Activated CD8-positive, alpha-beta memory T cell treated with anti-CD3 and anti-CD28 coated beads, Interleukin-2, amount 10 ng/mL, durations not matched to agents 7 days and 5 days (primary cell): ENCODE measurements around the gene PLEKHM2. TPM values are rescaled to one million over a fixed set of nuclear protein-coding genes. Genes with fewer than 3 reads are reported as not detected.
A peak's percentile ranks its signal among the peaks of the same experiment; 100 is the strongest.

ENCODE experiments used
- ATAC-seq: fragments of 150-1000 bp; cut with Tn5 transposase; one replicate; pipeline ENCODE4 v1.10.0; 2021; ENCODE audit warnings: moderate library complexity
- CTCF ChIA-PET: fragments of 350-600 bp; sonication (Branson Sonifier 250); formaldehyde crosslinking; loops from one replicate; lab custom pipeline; 2021; ENCODE audit warnings: antibody characterized with exemption; lab: Charles Lee
- DNase-seq: peaks from one replicate; pipeline ENCODE4 v3.0.0-alpha.2; 2020
- H3K27ac Mint-ChIP-seq: one replicate; pipeline ENCODE4 v1.8.0; 2021; ENCODE audit warnings: mild to moderate bottlenecking, mixed read lengths
- H3K27me3 Mint-ChIP-seq: one replicate; pipeline ENCODE4 v1.8.0; 2021; ENCODE audit warnings: mixed read lengths
- H3K36me3 Mint-ChIP-seq: one replicate; pipeline ENCODE4 v1.8.0; 2021; ENCODE audit warnings: mild to moderate bottlenecking, mixed read lengths
- H3K4me1 Mint-ChIP-seq: one replicate; pipeline ENCODE4 v1.8.0; 2021; ENCODE audit warnings: mixed read lengths
- H3K4me3 Mint-ChIP-seq: one replicate; pipeline ENCODE4 v1.8.0; 2021; ENCODE audit warnings: mild to moderate bottlenecking, moderate library complexity, mixed read lengths
- H3K9me3 Mint-ChIP-seq: one replicate; pipeline ENCODE4 v1.8.0; 2022; ENCODE audit warnings: low read depth, mixed read lengths
- total RNA-seq, 2 experiments: library from RNA; stranded (reverse); gene quantifications; one replicate each; pipeline ENCODE4 v1.2.3, GENCODE V29; 2021

PLEKHM2 gene
- total RNA-seq, 2 experiments from 2014 or later, result 55.7 to 63.2 TPM

GRCh38 chr1:15660151-15660550 lies 24.0 kb upstream of the PLEKHM2 start:
- Mint-ChIP-seq H3K27ac (no peak overlapping the region), H3K4me1 (no peaks in the 10 kb centered on the region), H3K9me3 (no peaks in the 10 kb centered on the region), H3K36me3 (peaks cover 34% of the 10 kb centered on the region), H3K27me3 (no peaks in the 10 kb centered on the region), H3K4me3 (no peak overlapping the region)
- no peak for ATAC-seq
- CTCF ChIA-PET, result no interaction called here
- no peak for DNase-seq

- no peaks in the 10 kb centered on the region for H3K4me1 Mint-ChIP-seq
These were observed 21.6 kb upstream of the PLEKHM2 start for GRCh38 chr1:15662477-15662876.

GRCh38 chr1:15663925-15664324 lies 20.2 kb upstream of the PLEKHM2 start:
- H3K36me3 Mint-ChIP-seq, result peaks cover 28% of the 10 kb centered on the region
- no peak for DNase-seq
- H3K27me3 Mint-ChIP-seq, result no peaks in the 10 kb centered on the region
- CTCF ChIA-PET, result interaction anchor here (1.3 to 1.5 kb wide), 4 partner anchors 10 to 77 kb away, joined by 3 to 4 read pairs (median 4); no protein-coding TSS in a partner anchor
- H3K27ac Mint-ChIP-seq, result no peak overlapping the region
- ATAC-seq, result no peak
- no peaks in the 10 kb centered on the region for H3K4me1 Mint-ChIP-seq
- H3K9me3 Mint-ChIP-seq, result no peaks in the 10 kb centered on the region
- H3K4me3 Mint-ChIP-seq, result no peak overlapping the region

More at GRCh38 chr1:15662477-15662876, 21.6 kb upstream of the PLEKHM2 start:
- CTCF ChIA-PET, result interaction anchor here (1.3 kb wide), 1 partner anchor 12 kb away, joined by 3 read pairs; no protein-coding TSS in a partner anchor
- no peaks in the 10 kb centered on the region for H3K9me3 Mint-ChIP-seq
- H3K27ac Mint-ChIP-seq, result no peak overlapping the region
- H3K36me3 Mint-ChIP-seq, result peaks cover 32% of the 10 kb centered on the region
- DNase-seq (no peak), ATAC-seq (no peak)
- H3K4me3 Mint-ChIP-seq, result no peak overlapping the region
- H3K27me3 Mint-ChIP-seq, result no peaks in the 10 kb centered on the region

- Mint-ChIP-seq H3K4me1 (no peaks in the 10 kb centered on the region), H3K4me3 (no peak overlapping the region), H3K36me3 (peaks cover 2% of the 10 kb centered on the region), H3K27me3 (no peaks in the 10 kb centered on the region), H3K27ac (no peak overlapping the region), H3K9me3 (no peaks in the 10 kb centered on the region)
- DNase-seq (no peak), ATAC-seq (no peak)
- CTCF ChIA-PET, result no interaction called here
These were observed 16.8 kb upstream of the PLEKHM2 start for GRCh38 chr1:15667362-15667761.

GRCh38 chr1:15668089-15668754 lies 15.9 kb upstream of the PLEKHM2 start:
- ATAC-seq, result no peak
- H3K9me3 Mint-ChIP-seq, result no peaks in the 10 kb centered on the region
- H3K4me1 Mint-ChIP-seq, result no peaks in the 10 kb centered on the region
- H3K27ac Mint-ChIP-seq, result no peak overlapping the region
- H3K27me3 Mint-ChIP-seq, result no peaks in the 10 kb centered on the region
- no peak for DNase-seq
- H3K4me3 Mint-ChIP-seq, result no peak overlapping the region
- CTCF ChIA-PET, result no interaction called here
- peaks cover under 1% of the 10 kb centered on the region for H3K36me3 Mint-ChIP-seq

- Mint-ChIP-seq H3K4me1 (no peaks in the 10 kb centered on the region), H3K27me3 (no peaks in the 10 kb centered on the region), H3K36me3 (no peaks in the 10 kb centered on the region), H3K9me3 (no peaks in the 10 kb centered on the region), H3K4me3 (no peak overlapping the region), H3K27ac (no peak overlapping the region)
- CTCF ChIA-PET, result interaction anchor here (0.8 kb wide), 1 partner anchor 72 kb away, joined by 3 read pairs; no protein-coding TSS in a partner anchor
- no peak for DNase-seq
- no peak for ATAC-seq
These were observed 15.0 kb upstream of the PLEKHM2 start for GRCh38 chr1:15669074-15669473.

- no peaks in the 10 kb centered on the region for H3K4me1 Mint-ChIP-seq
- H3K9me3 Mint-ChIP-seq, result no peaks in the 10 kb centered on the region
- H3K27me3 Mint-ChIP-seq, result no peaks in the 10 kb centered on the region
- ATAC-seq (no peak), DNase-seq (no peak)
- CTCF ChIA-PET, result interaction anchor here (0.8 to 1.2 kb wide), 2 partner anchors 16 to 72 kb away, joined by 3 read pairs; no protein-coding TSS in a partner anchor
- no peak overlapping the region for H3K27ac Mint-ChIP-seq
- no peaks in the 10 kb centered on the region for H3K36me3 Mint-ChIP-seq
- no peak overlapping the region for H3K4me3 Mint-ChIP-seq
These were observed 14.3 kb upstream of the PLEKHM2 start for GRCh38 chr1:15669864-15670263.

- Mint-ChIP-seq H3K27ac (no peak overlapping the region), H3K9me3 (no peaks in the 10 kb centered on the region), H3K4me1 (no peaks in the 10 kb centered on the region), H3K4me3 (no peak overlapping the region), H3K36me3 (no peaks in the 10 kb centered on the region), H3K27me3 (no peaks in the 10 kb centered on the region)
- CTCF ChIA-PET, result no interaction called here
- ATAC-seq (no peak), DNase-seq (no peak)
These were observed 12.7 kb upstream of the PLEKHM2 start for GRCh38 chr1:15671430-15671829.

GRCh38 chr1:15674386-15675159 lies 9.5 kb upstream of the PLEKHM2 start:
- CTCF ChIA-PET, result interaction anchor here (1.2 kb wide), 1 partner anchor 11 kb away, joined by 3 read pairs; no protein-coding TSS in a partner anchor
- no peak for ATAC-seq
- H3K27me3 Mint-ChIP-seq, result no peaks in the 10 kb centered on the region

GRCh38 chr1:15676010-15676409 lies 8.1 kb upstream of the PLEKHM2 start:
- H3K9me3 Mint-ChIP-seq, result no peaks in the 10 kb centered on the region
- CTCF ChIA-PET, result interaction anchor here (1.0 kb wide), 1 partner anchor 12 kb away, joined by 3 read pairs; no protein-coding TSS in a partner anchor

More at GRCh38 chr1:15674386-15675159, 9.5 kb upstream of the PLEKHM2 start:
- peaks cover 3% of the 10 kb centered on the region for H3K4me1 Mint-ChIP-seq
- H3K27ac Mint-ChIP-seq, result no peak overlapping the region
- no peaks in the 10 kb centered on the region for H3K9me3 Mint-ChIP-seq
- H3K36me3 Mint-ChIP-seq, result no peaks in the 10 kb centered on the region
- H3K4me3 Mint-ChIP-seq, result no peak overlapping the region
- DNase-seq, result no peak

GRCh38 chr1:15676688-15677661 lies 7.1 kb upstream of the PLEKHM2 start:
- Mint-ChIP-seq H3K4me3 (no peak overlapping the region), H3K36me3 (no peaks in the 10 kb centered on the region), H3K27me3 (no peaks in the 10 kb centered on the region), H3K9me3 (no peaks in the 10 kb centered on the region), H3K4me1 (peaks cover 9% of the 10 kb centered on the region), H3K27ac (no peak overlapping the region)
- DNase-seq (no peak), ATAC-seq (no peak)
- CTCF ChIA-PET, result interaction anchor here (1.0 kb wide), 1 partner anchor 13 kb away, joined by 3 read pairs; no protein-coding TSS in a partner anchor

More at GRCh38 chr1:15676010-15676409, 8.1 kb upstream of the PLEKHM2 start:
- Mint-ChIP-seq H3K27ac (no peak overlapping the region), H3K4me1 (peaks cover 6% of the 10 kb centered on the region), H3K36me3 (no peaks in the 10 kb centered on the region), H3K27me3 (no peaks in the 10 kb centered on the region), H3K4me3 (no peak overlapping the region)
- ATAC-seq, result no peak
- no peak for DNase-seq

- CTCF ChIA-PET, result no interaction called here
These were observed 5.5 kb upstream of the PLEKHM2 start for GRCh38 chr1:15678578-15678977.

More at GRCh38 chr1:15678578-15678977, 5.5 kb upstream of the PLEKHM2 start:
- Mint-ChIP-seq H3K27ac (no peak overlapping the region), H3K36me3 (no peaks in the 10 kb centered on the region), H3K27me3 (no peaks in the 10 kb centered on the region), H3K9me3 (no peaks in the 10 kb centered on the region), H3K4me1 (peaks cover 11% of the 10 kb centered on the region), H3K4me3 (no peak overlapping the region)
- DNase-seq (no peak), ATAC-seq (peak; percentile 27)
